ENCODE data around the gene IL4R.

IL4R gene

DNA sequence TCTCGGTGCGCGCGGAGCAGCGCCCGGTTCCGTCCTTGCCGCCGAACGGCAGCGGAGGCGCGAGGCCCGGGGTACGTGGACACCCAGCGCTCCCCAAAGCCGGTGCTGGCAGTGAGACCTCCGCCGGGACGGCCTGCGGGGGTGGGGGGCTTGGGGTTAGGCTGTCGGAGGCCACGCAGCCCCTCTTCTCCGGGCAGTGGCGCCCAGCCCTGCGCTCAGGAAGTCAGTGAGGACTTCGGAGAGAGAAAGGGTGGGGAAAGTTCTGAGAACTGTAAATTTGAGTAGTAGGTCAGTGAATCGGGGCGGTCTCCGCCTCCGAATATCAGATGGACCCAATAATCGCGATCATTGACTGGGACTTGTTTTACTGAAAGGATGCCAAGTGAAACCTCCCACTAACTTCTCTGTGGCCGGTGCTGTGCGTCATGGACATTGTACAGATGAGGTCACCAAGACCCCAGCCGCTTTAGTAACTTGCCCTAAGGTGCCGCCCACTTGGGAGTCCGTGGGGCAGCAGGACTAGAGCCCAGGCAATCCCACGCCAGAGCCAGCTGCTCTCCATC is 468 bp downstream of the IL4R start:
- peak in 1 of 2 experiments; percentile 31 for DNase-seq (ENCODE audit: low spot score in 2 of 2)
- Histone ChIP-seq H3K4me1 (peaks cover 3% of the 10 kb centered on the region; the same call in 1 of the 2 replicates), H3K4me3 (peak overlapping the region; percentile 55), H3K9me3 (no peaks in the 10 kb centered on the region), H3K36me3 (replicated peaks) (no peaks in the 10 kb centered on the region), H3K27me3 (ENCODE audit: low read depth) (no peaks in the 10 kb centered on the region)
- in situ Hi-C loops (cut with MboI; ENCODE audit: low sequenced_read_pairs): no loop called here

DNA sequence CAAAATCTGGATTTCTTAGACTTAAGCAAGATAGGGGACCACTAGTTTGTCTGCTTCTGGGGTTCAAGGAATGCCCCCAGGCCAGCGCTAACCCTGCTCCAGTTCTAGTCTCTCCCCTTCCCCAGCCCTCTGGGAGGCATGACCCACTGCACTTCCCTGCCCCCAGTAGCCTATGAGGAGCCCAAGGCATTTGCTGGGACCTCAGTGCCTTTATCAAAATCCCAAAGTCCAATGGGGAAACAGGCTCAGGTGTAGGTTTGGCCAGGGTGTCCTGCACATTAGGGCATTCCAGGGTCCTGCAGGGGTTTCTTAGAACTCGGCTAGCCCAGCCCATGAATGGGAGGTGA is 1.2 kb downstream of the IL4R start:
- Histone ChIP-seq H3K27me3 (ENCODE audit: low read depth) (no peaks in the 10 kb centered on the region), H3K4me3 (0 out of 2 replicates have a peak overlapping the region, but pooled peaks have one; percentile 2), H3K9me3 (no peaks in the 10 kb centered on the region), H3K4me1 (peaks cover 3% of the 10 kb centered on the region; the same call in 1 of the 2 replicates), H3K36me3 (replicated peaks) (no peaks in the 10 kb centered on the region)
- no peak for DNase-seq (ENCODE audit: low spot score in 2 of 2)
- in situ Hi-C loops (cut with MboI; ENCODE audit: low sequenced_read_pairs): no loop called here

DNA sequence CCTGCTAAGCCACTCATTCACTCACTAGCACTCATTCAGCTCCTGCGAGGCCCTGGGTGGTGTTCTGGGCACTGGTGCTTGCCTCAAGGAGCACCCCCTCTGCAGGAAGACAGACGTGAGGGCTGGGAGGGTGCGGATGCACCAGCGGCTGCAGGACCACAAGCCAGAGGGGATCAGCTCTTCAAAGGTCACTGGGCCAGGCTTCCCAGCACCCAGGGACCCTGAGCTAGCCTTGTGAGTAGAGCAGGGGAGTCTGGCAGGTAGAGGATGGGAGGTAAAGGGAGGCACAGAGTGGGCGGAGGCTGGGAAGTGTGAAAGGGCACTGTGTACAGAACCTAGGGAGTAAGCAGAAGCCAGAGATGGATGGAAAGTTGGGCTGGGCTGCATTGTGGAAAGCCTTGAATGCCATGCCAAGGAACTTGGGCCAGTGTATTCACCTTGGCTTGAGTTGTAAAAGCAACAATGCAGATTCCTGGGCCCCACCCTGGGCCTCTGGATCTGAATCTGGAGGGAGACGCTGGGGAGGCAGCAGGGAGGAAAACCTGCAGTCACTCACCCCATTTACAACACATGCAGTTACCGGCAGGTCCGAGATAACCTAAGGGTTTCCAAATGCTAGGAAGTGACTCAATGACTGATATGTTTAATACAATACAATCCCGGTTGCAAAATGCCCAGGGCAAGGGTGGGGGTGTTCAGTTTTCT is 1.7 kb downstream of the IL4R start:
- in situ Hi-C loops (cut with MboI; ENCODE audit: low sequenced_read_pairs): no loop called here
- H3K4me3 ChIP-seq: 0 out of 2 replicates have a peak overlapping the region, but pooled peaks have one; percentile 2
- H3K9me3 ChIP-seq: no peaks in the 10 kb centered on the region
- no peaks in the 10 kb centered on the region for H3K27me3 ChIP-seq (ENCODE audit: low read depth)
- H3K4me1 ChIP-seq: peaks cover 3% of the 10 kb centered on the region; the same call in 1 of the 2 replicates
- peak in 1 of 2 experiments; percentile 18 for DNase-seq (ENCODE audit: low spot score in 2 of 2)
- H3K36me3 ChIP-seq (replicated peaks): no peaks in the 10 kb centered on the region

DNA sequence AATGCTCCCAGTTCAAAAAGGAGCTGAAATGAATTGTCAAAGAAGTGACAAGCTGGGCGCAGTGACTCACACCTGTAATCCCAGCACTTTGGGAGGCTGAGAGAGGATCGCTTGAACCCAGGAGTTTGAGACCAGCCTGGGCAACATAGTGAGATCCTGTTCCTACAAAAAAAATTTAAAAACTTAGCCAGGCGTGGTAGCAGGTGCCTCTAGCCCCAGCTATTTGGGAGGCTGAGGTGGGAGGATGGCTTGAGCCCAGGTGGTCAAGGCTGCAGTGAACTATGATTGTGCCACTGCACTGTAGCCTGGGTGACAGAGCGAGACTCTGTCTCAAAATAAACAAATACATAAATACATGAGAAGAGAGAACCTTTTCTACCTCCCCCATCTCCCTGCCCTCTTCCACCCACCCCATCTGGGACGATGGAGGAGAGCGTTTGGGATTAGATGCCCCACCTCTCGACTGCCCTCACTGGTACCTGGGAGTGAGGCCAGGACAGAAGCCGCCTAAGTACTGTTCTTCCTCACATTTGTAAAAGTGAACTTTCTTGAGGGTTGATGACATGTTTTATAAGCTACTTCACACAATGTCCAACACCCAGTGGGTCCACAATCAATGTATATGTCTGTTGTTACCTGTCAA is 2.4 kb downstream of the IL4R start:
- H3K4me1 ChIP-seq: peaks cover 3% of the 10 kb centered on the region; the same call in 1 of the 2 replicates
- no peaks in the 10 kb centered on the region for H3K27me3 ChIP-seq (ENCODE audit: low read depth)
- H3K9me3 ChIP-seq: no peaks in the 10 kb centered on the region
- in situ Hi-C loops (cut with MboI; ENCODE audit: low sequenced_read_pairs): no loop called here
- DNase-seq (ENCODE audit: low spot score in 2 of 2): no peak
- no peak overlapping the region for H3K4me3 ChIP-seq
- no peaks in the 10 kb centered on the region for H3K36me3 ChIP-seq (replicated peaks)

DNA sequence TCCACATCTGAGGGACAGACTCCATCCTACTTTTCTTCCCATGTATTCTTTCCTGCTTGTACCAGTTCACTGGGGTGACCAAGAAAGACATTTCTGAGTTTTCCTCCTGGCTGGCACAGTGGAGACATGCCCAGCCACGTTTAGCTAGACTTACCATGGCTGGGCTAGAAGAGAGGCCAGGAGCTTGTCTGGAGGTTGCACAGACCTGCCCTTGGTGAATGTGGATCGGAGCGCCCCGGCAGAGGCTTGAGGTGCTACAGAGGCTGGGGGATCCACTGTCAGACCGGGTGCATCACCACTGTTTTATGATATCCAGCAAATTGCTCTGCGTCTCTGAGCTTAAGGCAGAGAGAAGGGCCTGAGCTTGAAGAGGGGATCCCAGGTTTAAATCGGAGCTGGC is 3.5 kb downstream of the IL4R start:
- Histone ChIP-seq H3K9me3 (no peaks in the 10 kb centered on the region), H3K4me1 (peaks cover 3% of the 10 kb centered on the region; the same call in 1 of the 2 replicates), H3K4me3 (no peak overlapping the region), H3K36me3 (replicated peaks) (no peaks in the 10 kb centered on the region), H3K27me3 (ENCODE audit: low read depth) (no peaks in the 10 kb centered on the region)
- in situ Hi-C loops (cut with MboI; ENCODE audit: low sequenced_read_pairs): no loop called here
- no peak for DNase-seq (ENCODE audit: low spot score in 2 of 2)

DNA sequence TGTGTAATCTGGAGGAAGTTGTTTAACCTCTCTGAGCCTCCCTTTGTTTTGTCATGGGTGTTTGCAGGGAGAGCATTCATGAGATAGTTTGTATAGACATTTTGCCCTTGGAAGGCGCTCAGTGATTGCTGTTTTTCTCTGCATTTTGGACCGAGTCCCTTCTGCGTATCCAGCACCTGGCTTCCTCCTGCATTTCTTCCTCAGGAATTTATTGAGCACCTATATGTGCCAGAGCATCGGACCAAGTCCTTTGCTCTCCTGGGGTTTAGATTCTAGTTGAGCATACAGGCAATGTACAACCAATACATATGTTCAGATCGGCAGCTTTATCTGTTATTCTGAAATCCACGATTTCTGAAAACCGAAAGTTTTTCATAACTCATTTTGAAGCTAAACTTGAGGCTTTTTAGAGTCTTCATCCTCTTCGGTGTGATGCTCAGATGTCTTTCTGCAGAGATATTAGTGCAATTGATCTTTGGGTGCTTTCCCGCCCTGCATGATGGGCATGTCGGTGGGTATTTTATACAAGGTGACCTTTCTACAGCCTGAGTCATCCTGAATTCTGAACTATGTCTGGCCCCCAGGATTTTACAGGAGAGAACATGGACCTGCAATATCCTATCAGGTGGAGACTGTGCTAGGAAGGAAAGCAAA is 4.1 kb downstream of the IL4R start:
- Histone ChIP-seq H3K4me1 (peaks cover 3% of the 10 kb centered on the region; the same call in 1 of the 2 replicates), H3K9me3 (no peaks in the 10 kb centered on the region), H3K36me3 (replicated peaks) (no peaks in the 10 kb centered on the region), H3K27me3 (ENCODE audit: low read depth) (no peaks in the 10 kb centered on the region), H3K4me3 (no peak overlapping the region)
- in situ Hi-C loops (cut with MboI; ENCODE audit: low sequenced_read_pairs): no loop called here
- DNase-seq (ENCODE audit: low spot score in 2 of 2): no peak

DNA sequence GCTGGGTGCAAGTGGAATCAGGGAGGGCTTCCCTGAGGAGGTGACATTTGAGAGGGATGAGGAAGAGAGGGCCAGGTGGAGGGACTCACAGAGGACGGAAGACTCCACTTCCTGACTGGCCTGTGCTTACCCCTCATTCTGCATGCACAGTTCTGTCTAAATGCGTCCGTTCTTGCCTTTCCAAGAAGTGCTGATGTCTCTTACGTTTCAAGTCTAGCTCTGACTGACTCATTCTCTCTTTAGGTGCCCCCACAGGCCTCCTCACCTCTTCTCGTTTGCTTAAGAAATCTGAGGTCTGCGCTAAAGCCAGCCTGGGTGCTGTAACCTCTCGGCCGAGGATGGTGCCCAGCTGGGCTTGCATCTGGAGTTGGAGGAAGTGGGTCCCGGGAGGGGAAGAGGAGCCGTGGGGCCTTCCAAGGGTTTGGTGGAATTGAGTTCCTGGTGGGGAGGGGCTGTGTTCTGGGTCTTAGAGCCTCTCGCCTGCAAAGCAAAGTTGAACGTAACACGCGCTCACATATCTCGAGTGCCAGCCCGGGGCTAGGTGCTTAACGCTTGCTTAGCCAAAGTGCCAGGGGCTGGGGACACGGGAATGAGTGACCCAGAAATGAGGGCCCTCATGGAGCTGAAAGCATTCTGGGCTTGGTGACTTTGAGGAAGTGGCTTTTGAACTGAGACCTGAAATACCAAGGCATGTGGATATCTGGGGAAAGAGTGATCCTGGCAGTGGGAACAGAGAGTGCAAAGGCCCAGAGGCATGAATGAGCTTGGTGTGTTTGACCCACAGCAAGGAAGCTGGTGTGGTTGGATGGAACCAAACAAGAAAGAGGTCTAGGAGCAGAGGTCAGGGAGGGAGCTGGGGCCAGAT is 4.8 kb downstream of the IL4R start:
- in situ Hi-C loops (cut with MboI; ENCODE audit: low sequenced_read_pairs): no loop called here
- DNase-seq (ENCODE audit: low spot score in 2 of 2): no peak

DNA sequence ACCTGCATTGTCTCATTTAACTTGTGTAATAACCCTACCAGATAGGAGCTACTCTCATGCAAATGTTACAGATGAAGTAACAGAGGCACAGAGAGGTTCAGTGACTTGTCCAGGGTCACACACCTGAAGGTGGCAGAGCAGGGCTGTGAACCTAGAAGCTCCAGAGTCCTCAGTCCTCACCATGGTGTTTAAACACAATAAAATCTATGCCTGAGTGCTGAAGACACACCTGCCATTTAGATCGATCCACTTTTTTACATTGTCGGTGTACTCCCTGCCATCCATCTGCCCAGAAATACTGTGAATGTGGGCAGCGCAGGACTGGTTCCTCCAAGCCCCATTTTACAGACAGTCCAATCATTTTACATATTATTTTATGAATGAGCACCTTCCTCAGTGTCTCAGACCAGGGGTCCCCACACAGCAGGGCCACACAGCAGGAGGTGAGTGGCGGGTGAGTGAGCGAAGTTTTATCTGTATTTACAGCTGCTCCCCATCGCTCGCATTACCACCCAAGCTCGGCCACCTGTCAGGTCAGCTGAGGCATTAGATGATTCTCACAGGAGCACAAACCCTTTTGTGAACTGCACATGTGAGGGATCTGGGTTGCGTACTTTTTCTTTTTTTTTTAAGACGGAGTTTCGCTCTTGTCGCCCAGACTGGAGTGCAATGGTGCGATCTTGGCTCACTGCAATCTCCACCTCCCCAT is 5.6 kb downstream of the IL4R start:
- in situ Hi-C loops (cut with MboI; ENCODE audit: low sequenced_read_pairs): no loop called here
- H3K9me3 ChIP-seq: no peaks in the 10 kb centered on the region
- no peak overlapping the region for H3K4me3 ChIP-seq
- no peaks in the 10 kb centered on the region for H3K36me3 ChIP-seq (replicated peaks)
- H3K27me3 ChIP-seq (ENCODE audit: low read depth): no peaks in the 10 kb centered on the region
- peaks cover 3% of the 10 kb centered on the region; the same call in 1 of the 2 replicates for H3K4me1 ChIP-seq
- DNase-seq (ENCODE audit: low spot score in 2 of 2): no peak

More for the DNA sequence above, 4.8 kb downstream of the IL4R start:
- Histone ChIP-seq H3K4me1 (peaks cover 3% of the 10 kb centered on the region; the same call in 1 of the 2 replicates), H3K27me3 (ENCODE audit: low read depth) (no peaks in the 10 kb centered on the region), H3K9me3 (no peaks in the 10 kb centered on the region), H3K36me3 (replicated peaks) (no peaks in the 10 kb centered on the region), H3K4me3 (no peak overlapping the region)

DNA sequence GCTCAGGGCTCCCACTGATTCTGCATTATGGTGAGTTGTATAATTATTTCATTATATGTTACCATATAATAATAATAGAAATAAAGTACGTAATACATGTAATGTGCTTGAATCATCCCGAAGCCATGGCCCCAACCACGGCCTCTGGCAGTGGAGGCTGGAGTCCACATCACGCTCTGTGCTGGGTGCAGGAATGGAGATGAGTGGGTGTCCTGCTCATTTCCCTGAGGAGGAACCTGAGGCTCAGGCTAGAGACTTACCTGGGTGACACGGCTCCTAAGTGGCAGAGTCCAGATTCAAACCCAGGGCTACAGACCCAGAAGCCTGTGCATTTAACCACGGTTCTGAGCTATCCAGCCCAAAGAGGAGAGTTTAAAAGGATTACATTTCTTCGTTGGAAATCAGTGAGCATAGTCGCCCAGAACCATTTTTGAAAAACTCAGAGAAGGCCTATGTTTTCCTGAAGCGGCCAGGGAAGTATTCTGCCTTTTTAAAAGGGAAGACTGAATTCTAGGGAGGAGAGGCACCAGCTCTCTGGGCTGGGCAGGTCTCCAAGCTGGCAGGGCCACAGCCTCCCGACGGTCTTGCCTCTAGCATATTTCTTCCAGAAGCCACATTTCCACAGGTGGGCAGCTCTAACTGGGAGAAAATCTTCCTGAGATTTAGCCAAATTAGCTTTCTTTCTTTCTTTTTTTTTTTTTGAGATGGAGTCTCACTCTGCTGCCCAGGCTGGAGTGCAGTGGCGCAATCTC is 6.7 kb downstream of the IL4R start:
- no peaks in the 10 kb centered on the region for H3K4me1 ChIP-seq
- no peak for DNase-seq (ENCODE audit: low spot score in 2 of 2)
- H3K27me3 ChIP-seq (ENCODE audit: low read depth): no peaks in the 10 kb centered on the region
- H3K4me3 ChIP-seq: no peak overlapping the region
- in situ Hi-C loops (cut with MboI; ENCODE audit: low sequenced_read_pairs): no loop called here
- H3K9me3 ChIP-seq: no peaks in the 10 kb centered on the region
- H3K36me3 ChIP-seq (replicated peaks): no peaks in the 10 kb centered on the region

DNA sequence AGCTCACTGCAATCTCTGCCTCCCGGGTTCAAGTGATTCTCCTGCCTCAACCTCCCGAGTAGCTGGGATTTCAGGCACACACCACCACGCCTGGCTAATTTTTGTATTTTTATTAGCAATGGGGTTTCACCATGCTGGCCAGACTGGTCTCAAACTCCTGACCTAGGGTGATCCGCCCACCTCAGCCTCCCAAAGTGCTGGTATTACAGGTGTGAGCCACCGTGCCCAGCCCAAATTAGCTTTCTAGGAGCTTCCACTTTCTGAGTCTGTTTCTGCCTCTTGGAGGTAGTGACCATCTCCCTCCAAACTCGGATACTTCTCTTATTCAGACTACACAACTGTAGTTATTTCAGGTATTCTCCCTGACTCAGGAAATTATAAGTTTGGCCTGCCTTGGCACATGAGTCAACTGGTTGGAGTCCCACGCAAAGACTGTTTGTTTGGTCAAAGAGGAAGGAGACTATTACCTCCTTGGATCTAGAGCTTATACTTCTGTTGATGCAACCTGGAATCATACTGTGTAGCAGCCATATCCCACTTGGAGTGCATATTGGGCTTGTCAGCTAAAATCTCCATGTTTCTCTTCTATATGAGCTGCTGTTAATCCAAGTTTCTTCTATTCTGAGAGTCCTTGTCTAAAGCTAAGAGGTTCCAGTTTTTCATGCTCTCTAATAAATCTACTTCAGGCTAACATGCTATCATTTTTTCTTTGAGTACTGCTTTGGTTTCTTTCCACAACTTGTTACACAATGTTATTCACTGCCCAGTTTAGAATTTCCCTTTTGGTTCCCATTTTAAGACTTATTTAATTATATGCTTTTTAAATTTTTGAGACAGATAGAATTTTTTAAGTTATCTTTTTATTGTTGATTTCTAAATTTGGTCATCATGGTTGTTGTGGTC is 7.5 kb downstream of the IL4R start:
- H3K9me3 ChIP-seq: no peaks in the 10 kb centered on the region
- DNase-seq (ENCODE audit: low spot score in 2 of 2): no peak
- H3K27me3 ChIP-seq (ENCODE audit: low read depth): no peaks in the 10 kb centered on the region
- no peaks in the 10 kb centered on the region for H3K4me1 ChIP-seq
- H3K4me3 ChIP-seq: no peak overlapping the region
- in situ Hi-C loops (cut with MboI; ENCODE audit: low sequenced_read_pairs): no loop called here
- H3K36me3 ChIP-seq (replicated peaks): no peaks in the 10 kb centered on the region

DNA sequence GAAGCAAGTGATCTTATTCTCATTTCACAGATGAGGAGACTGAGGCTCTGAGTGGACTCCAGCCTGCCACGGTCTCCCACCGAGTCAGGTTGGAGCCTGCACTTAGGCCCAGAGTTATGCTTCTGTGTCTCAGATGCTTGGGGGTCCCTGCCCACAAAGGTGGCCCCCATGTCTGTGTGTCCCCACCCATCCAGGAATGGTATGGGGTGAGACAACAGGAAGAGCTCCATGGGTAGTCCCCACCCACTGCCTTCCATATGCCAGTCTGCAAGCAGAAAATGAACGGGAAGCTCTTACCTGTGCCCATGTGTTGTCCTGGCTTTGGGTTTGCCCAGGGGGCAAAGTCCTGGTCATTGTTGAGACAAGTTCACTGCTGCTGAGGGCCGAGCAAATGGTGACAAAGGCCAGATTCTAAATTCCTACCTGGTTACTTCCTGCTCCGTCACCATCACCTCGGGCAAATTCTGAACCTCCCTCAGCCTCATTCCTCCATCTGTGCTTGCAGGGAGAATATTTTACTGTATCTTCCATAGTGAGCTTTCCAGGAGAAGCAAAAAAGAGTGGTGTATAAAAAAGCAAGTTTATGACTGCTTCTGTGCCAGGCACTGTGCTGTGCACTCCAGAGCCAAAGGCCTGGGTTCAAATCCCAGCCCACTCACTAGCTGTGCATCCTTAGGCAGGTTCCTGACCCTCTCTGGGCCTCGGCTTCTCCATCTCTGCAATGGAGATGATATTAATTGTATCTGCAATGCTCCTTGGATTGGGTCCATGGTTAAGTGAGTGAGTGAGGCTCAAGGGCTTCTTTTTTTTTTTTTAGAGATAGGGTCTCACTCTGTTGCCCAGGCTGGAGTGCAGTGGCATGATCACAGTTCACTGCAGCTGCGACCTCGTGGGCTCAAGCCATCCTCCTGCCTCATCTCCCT is 9.3 kb downstream of the IL4R start:
- Histone ChIP-seq H3K27me3 (ENCODE audit: low read depth) (no peaks in the 10 kb centered on the region), H3K4me1 (no peaks in the 10 kb centered on the region), H3K4me3 (no peak overlapping the region), H3K36me3 (replicated peaks) (no peaks in the 10 kb centered on the region), H3K9me3 (no peaks in the 10 kb centered on the region)
- DNase-seq (ENCODE audit: low spot score in 2 of 2): no peak
- in situ Hi-C loops (cut with MboI; ENCODE audit: low sequenced_read_pairs): no loop called here

Data from HAP-1 (cell line).